K562 (cell line): ENCODE results near the gene HTT-AS. TPM values are rescaled to one million over a fixed set of nuclear protein-coding genes. Genes with fewer than 3 reads are reported as not detected.
A peak's percentile ranks its signal among the peaks of the same experiment; 100 is the strongest.

ENCODE experiments used
- ATAC-seq: fragments of 200-7000 bp; cut with Tn5 transposase; 3 replicates; pipeline ENCODE4 v1.9.1; 2020; ENCODE audit warnings: moderate library complexity
- BruUV-seq: library from RNA; stranded (reverse); fragments of 400-500 nt; replicated peaks from 2 replicates; lab custom pipeline; 2021; lab: Mats Ljungman, UMichigan
- CTCF ChIA-PET: fragments of 300-600 bp; formaldehyde crosslinking; extraction: SDS; loops from one replicate; lab custom pipeline; 2021; ENCODE audit warnings: low intra/inter-chr PET ratio; lab: Yijun Ruan, JAX
- POLR2A ChIA-PET: fragments of 300-600, 350-650 bp; sonication (Branson Sonifier 250); formaldehyde crosslinking; extraction: SDS; loops from one replicate; lab custom pipeline; 2021; ENCODE audit warnings: antibody characterized with exemption, inconsistent platforms; lab: Yijun Ruan, JAX
- DNase-seq, 4 experiments: peaks; one replicate each; pipeline versions ENCODE4 v3.0.0 to v3.0.0-alpha.2; 2011 to 2018; ENCODE audit warnings: low spot score in 3 of 4, mixed read lengths in 3 of 4; ENCODE audit errors: extremely low read depth in 1 of 4
- FAIRE-seq: peaks from 2 replicates; lab custom pipeline; 2011; peaks lifted over from hg19 to GRCh38; lab: Jason Lieb, UNC
- H2AFZ ChIP-seq: 2 replicates; pipeline ENCODE4 v1.6.0; 2011; ENCODE audit warnings: low read depth, low read length, control low read depth, inconsistent platforms
- H3K27ac ChIP-seq: fragments of 200-600 bp; 3 replicates; pipeline ENCODE4 v1.8.0; 2011; ENCODE audit warnings: low read depth, mild to moderate bottlenecking, control low read depth, inconsistent platforms, low read length, moderate library complexity, mixed read lengths; ENCODE audit errors: extremely low read depth
- H3K27me3 ChIP-seq, 2 experiments: fragments of 300-600 bp in 1 of 2; 2 replicates in 1 of 2; 3 replicates in 1 of 2; pipeline versions ENCODE4 v1.6.0 to v1.8.0; 2011; ENCODE audit warnings: inconsistent platforms in 2 of 2, low read length in 2 of 2, mild to moderate bottlenecking in 1 of 2, mixed read lengths in 1 of 2, moderate library complexity in 1 of 2; ENCODE audit not compliant: control insufficient read depth in 2 of 2, insufficient read depth in 2 of 2
- H3K36me3 ChIP-seq: fragments of 300-600 bp; 3 replicates; pipeline ENCODE4 v1.8.0; 2011; ENCODE audit warnings: mild to moderate bottlenecking, low read length, inconsistent platforms; ENCODE audit not compliant: control insufficient read depth, insufficient read depth
- H3K4me1 ChIP-seq, 2 experiments: fragments of 200-600 bp in 1 of 2; replicated peaks in 1 of 2; 2 replicates in 1 of 2; 3 replicates in 1 of 2; pipeline versions ENCODE4 v1.5.1 to v1.8.0; 2011; ENCODE audit warnings: inconsistent platforms in 2 of 2, low read length in 2 of 2, mild to moderate bottlenecking in 1 of 2, mixed read lengths in 1 of 2, moderate library complexity in 1 of 2; ENCODE audit not compliant: control insufficient read depth in 2 of 2, insufficient read depth in 2 of 2
- H3K4me2 ChIP-seq: 2 replicates; pipeline ENCODE4 v1.6.1; 2011; ENCODE audit warnings: low read length, control low read depth, inconsistent platforms, mixed read lengths; ENCODE audit not compliant: insufficient read depth
- H3K4me3 ChIP-seq: fragments of 200-600 bp; sonication (generic), shearing (Covaris generic); 2 replicates; pipeline ENCODE4 v1.5.1; 2016; ENCODE audit warnings: control low read depth, inconsistent platforms
- H3K79me2 ChIP-seq: fragments of 200-600 bp; 3 replicates; pipeline ENCODE4 v1.8.0; 2011; ENCODE audit warnings: low read length, inconsistent platforms; ENCODE audit not compliant: control insufficient read depth, insufficient read depth
- H3K9ac ChIP-seq, 2 experiments: 2 replicates each; pipeline versions ENCODE4 v1.6.0 to v1.6.1; 2011; ENCODE audit warnings: low read depth in 2 of 2, low read length in 2 of 2, control low read depth in 1 of 2, inconsistent platforms in 1 of 2, mild to moderate bottlenecking in 1 of 2, mixed read lengths in 1 of 2; ENCODE audit not compliant: insufficient read depth in 1 of 2
- H3K9me1 ChIP-seq: one replicate; pipeline ENCODE4 v1.6.0; 2011; ENCODE audit warnings: inconsistent platforms, mild to moderate bottlenecking, low read length, moderate library complexity; ENCODE audit not compliant: control insufficient read depth, insufficient read depth
- H3K9me3 ChIP-seq: replicated peaks from 2 replicates; pipeline ENCODE4 v1.5.1; 2011; ENCODE audit warnings: low read depth, low read length, inconsistent platforms; ENCODE audit not compliant: control insufficient read depth, insufficient read depth
- H4K20me1 ChIP-seq: replicated peaks from 2 replicates; pipeline ENCODE4 v1.6.1; 2011; ENCODE audit warnings: low read length, inconsistent platforms, mixed read lengths; ENCODE audit not compliant: control insufficient read depth, insufficient read depth
- HNRNPH1 ChIP-seq: fragments of 200-400 bp; formaldehyde crosslinking; optimal IDR thresholded peaks from 2 replicates; pipeline ENCODE3; 2017; ENCODE audit warnings: low read depth, mild to moderate bottlenecking, low read length, moderate library complexity
- MTA3 ChIP-seq: fragments of 450-650 bp; formaldehyde crosslinking; IDR thresholded peaks from 2 replicates; pipeline ENCODE4 v1.6.1; 2017; ENCODE audit warnings: mild to moderate bottlenecking, borderline replicate concordance
- NFIC ChIP-seq: fragments of 450-650 bp; IDR thresholded peaks from 2 replicates; pipeline ENCODE4 v1.6.1; 2017; ENCODE audit warnings: mild to moderate bottlenecking, inconsistent platforms
- NR2C2 ChIP-seq, 2 experiments: fragments of 200-800 bp in 1 of 2; sonication (Bioruptor generic) in 1 of 2; sonication (generic) in 1 of 2; formaldehyde crosslinking in 1 of 2; IDR thresholded peaks; 2 replicates each; pipeline versions ENCODE4 v1.6.1 to v1.8.0; 2016 to 2022; ENCODE audit warnings: mild to moderate bottlenecking in 1 of 2, missing compliant biosample characterization in 1 of 2, missing genetic modification characterization in 1 of 2, missing genetic modification reagents in 1 of 2
- SPI1 ChIP-seq: IDR thresholded peaks from 2 replicates; pipeline ENCODE4 v1.6.1; 2011; ENCODE audit warnings: low read depth, low read length, control low read depth, borderline replicate concordance
- TFAP4 ChIP-seq: sonication (generic); formaldehyde crosslinking; IDR thresholded peaks from 2 replicates; pipeline ENCODE4 v1.8.0; 2022; ENCODE audit warnings: missing genetic modification reagents, mild to moderate bottlenecking, moderate library complexity, borderline replicate concordance
- ZC3H8 ChIP-seq: fragments of 450-650 bp; IDR thresholded peaks from 2 replicates; pipeline ENCODE4 v1.6.1; 2017
- ZMIZ1 ChIP-seq, 2 experiments: fragments of 150-350 bp in 1 of 2; IDR thresholded peaks; 2 replicates each; pipeline ENCODE4 v1.6.1; 2012 to 2016; ENCODE audit warnings: low read depth in 2 of 2, low read length in 2 of 2, mild to moderate bottlenecking in 1 of 2, moderate library complexity in 1 of 2
- ZNF24 ChIP-seq: fragments of 450-650 bp; IDR thresholded peaks from 2 replicates; pipeline ENCODE4 v1.6.1; 2016
- WGBS: fragments of 100-300 bp; shearing (Covaris generic); methylation state at CpG from one replicate; pipeline ENCODE4 v1.1.6; 2016; ENCODE audit warnings: low coverage, mixed read lengths; ENCODE audit not compliant: insufficient coverage; ENCODE audit errors: missing lambda C conversion rate; 5-methylcytosine and 5-hydroxymethylcytosine counted together
- in situ Hi-C: fragments of 300-500 bp; cut with MboI; formaldehyde crosslinking; loops from 4 replicates; pipeline ENCODE4 v1.15.0; 2018; ENCODE audit warnings: inconsistent platforms, mixed read lengths
- intact Hi-C: fragments of 100-400 bp; cut with micrococcal nuclease; formaldehyde crosslinking; loops from 2 replicates; pipeline ENCODE4 v1.14.2; 2022
- polyA plus RNA-seq, 8 experiments: library from polyadenylated mRNA; depleted of rRNA in 4 of 8; stranded (reverse) in 5 of 8; unstranded in 3 of 8; fragments of >200 nt; fragmentation: Nextera tagmentation in 2 of 8; fragmentation: Illumina TruSeq in 1 of 8; extraction: Ambion mirVana in 2 of 8; extraction: Trizol in 1 of 8; gene quantifications; 2 replicates each; pipeline versions ENCODE4 v1.2.1 to v1.2.3, GENCODE V29; 2011 to 2014; ENCODE audit warnings: inconsistent platforms in 1 of 8, missing spikeins in 1 of 8
- total RNA-seq, 7 experiments: library from RNA; depleted of rRNA in 6 of 7; stranded (reverse); fragments of >200 nt in 6 of 7; fragmentation: Illumina TruSeq in 2 of 7; extraction: Trizol in 2 of 7; gene quantifications; 2 replicates each; pipeline versions ENCODE4 v1.2.1 to v1.2.3, GENCODE V29; 2011 to 2021; ENCODE audit warnings: low replicate concordance in 1 of 7

HTT-AS gene
- total and polyA plus RNA-seq, 9 of the 15 experiments (the other 6 are each of a cell fraction or from before 2014, with no cell fraction given), result not detected

- TF ChIP-seq HNRNPH1 (no peak), ZC3H8 (no peak), NFIC (peak; percentile 37), ZMIZ1 (IDR thresholded peaks at IDR 0.05; ENCODE audit: low read depth in 2 of 2, low read length in 2 of 2) (no peak), ZNF24 (no peak)
Measured at GRCh38 chr4:3037957-3038461, 36.3 kb downstream of the HTT-AS start (continued).

- H3K4me2 ChIP-seq, result peak overlapping the region; percentile 23; the same call in 1 of the 2 replicates
- peak; percentile 62 for ATAC-seq
- FAIRE-seq, result peak; percentile 46
- peak overlapping the region; percentile 68 for H2AFZ ChIP-seq
- no peaks in the 10 kb centered on the region for H3K9me3 ChIP-seq
- 17% methylated on average over 18 of the region's 21 CpGs for WGBS
- CTCF ChIA-PET, result no interaction called here
- peak; percentile 30 to 47 (median 38) for DNase-seq
- H3K4me3 ChIP-seq, result no peak overlapping the region
- POLR2A ChIA-PET, result interaction anchor here (0.6 to 1.1 kb wide), 2 partner anchors 8 to 23 kb away, joined by 3 to 4 read pairs; no protein-coding TSS in a partner anchor
- no peaks in the 10 kb centered on the region for H3K36me3 ChIP-seq
- in situ Hi-C loops, result no loop called here
- peak; percentile 36; the same call in 1 of the 2 replicates for TF ChIP-seq SPI1
- no peak for TF ChIP-seq MTA3
- 0 out of 2 replicates have a peak, but pooled peaks have one; percentile 37 for TF ChIP-seq TFAP4 (CRISPR knock-in tag)
- 0 out of 2 replicates have a peak, but pooled peaks have one; percentile 56 for TF ChIP-seq NR2C2 (CRISPR knock-in tag; IDR thresholded peaks at IDR 0.05)
- TF ChIP-seq NR2C2 (tag; IDR thresholded peaks at IDR 0.05), result no peak
- TF ChIP-seq, all 486 proteins: peak for 3
- peaks cover 61 to 92% of the 10 kb centered on the region in 2 experiments for H3K27me3 ChIP-seq
- H4K20me1 ChIP-seq, result no peaks in the 10 kb centered on the region; the same call in 1 of the 2 replicates
- peak overlapping the region in 1 of 2 experiments; percentile 76; a peak in 2 of 4 replicates for H3K9ac ChIP-seq
- no peaks in the 10 kb centered on the region for H3K79me2 ChIP-seq
- H3K4me1 ChIP-seq, result peaks cover 0 to 22% of the 10 kb centered on the region in 2 experiments; a peak in 3 of 5 replicates
- no peak overlapping the region for H3K27ac ChIP-seq
- no TSS peak for BruUV-seq
- intact Hi-C loops, result loop anchor here (5.0 kb wide), 1 partner anchor 274 kb away; no protein-coding TSS in a partner anchor
- H3K9me1 ChIP-seq, result no peaks in the 10 kb centered on the region
Measured at GRCh38 chr4:3036131-3036952, 38.0 kb downstream of the HTT-AS start.
